H9 (cell line): ENCODE measurements around the gene FSIP2. TPM values are rescaled to one million over a fixed set of nuclear protein-coding genes. Genes with fewer than 3 reads are reported as not detected.
A peak's percentile ranks its signal among the peaks of the same experiment; 100 is the strongest.

Experiments used
- DNase-seq: peaks from one replicate; pipeline ENCODE4 v3.0.0-alpha.2; 2017
- H2AFZ ChIP-seq: one replicate; pipeline ENCODE4 v1.6.1; 2013; ENCODE audit warnings: mild to moderate bottlenecking, low read length, control low read depth, moderate library complexity
- H2AK5ac ChIP-seq: 2 replicates; pipeline ENCODE4 v1.6.1; 2013; ENCODE audit warnings: low read length, control low read depth, mixed read lengths; ENCODE audit not compliant: insufficient read length
- H2BK120ac ChIP-seq: one replicate; pipeline ENCODE4 v1.6.1; 2013; ENCODE audit warnings: low read depth, mild to moderate bottlenecking, low read length, control low read depth, inconsistent platforms; ENCODE audit not compliant: poor library complexity, severe bottlenecking
- H2BK12ac ChIP-seq: 2 replicates; pipeline ENCODE4 v1.6.1; 2013; ENCODE audit warnings: low read length, control low read depth, mixed read lengths, low read depth; ENCODE audit not compliant: insufficient read length
- H2BK15ac ChIP-seq: 2 replicates; pipeline ENCODE4 v1.6.1; 2013; ENCODE audit warnings: low read depth, low read length, control low read depth
- H2BK20ac ChIP-seq: one replicate; pipeline ENCODE4 v1.6.1; 2013; ENCODE audit warnings: low read depth, mild to moderate bottlenecking, low read length, control low read depth, inconsistent platforms; ENCODE audit not compliant: poor library complexity, severe bottlenecking
- H2BK5ac ChIP-seq: 2 replicates; pipeline ENCODE4 v1.6.1; 2013; ENCODE audit warnings: low read length, control low read depth, mixed read lengths; ENCODE audit not compliant: insufficient read length
- H3K14ac ChIP-seq: 2 replicates; pipeline ENCODE4 v1.6.1; 2013; ENCODE audit warnings: low read length, control low read depth; ENCODE audit not compliant: insufficient read depth
- H3K18ac ChIP-seq: 2 replicates; pipeline ENCODE4 v1.6.1; 2013; ENCODE audit warnings: low read depth, mild to moderate bottlenecking, mixed read lengths, low read length, control low read depth; ENCODE audit not compliant: insufficient read length
- H3K23ac ChIP-seq: 2 replicates; pipeline ENCODE4 v1.6.1; 2013; ENCODE audit warnings: low read length, control low read depth, mixed read lengths, low read depth; ENCODE audit not compliant: insufficient read length
- H3K23me2 ChIP-seq: 2 replicates; pipeline ENCODE4 v1.6.1; 2013; ENCODE audit warnings: low read depth, mild to moderate bottlenecking, mixed read lengths, low read length, control low read depth; ENCODE audit not compliant: insufficient read length, poor library complexity, severe bottlenecking
- H3K27ac ChIP-seq: 2 replicates; pipeline ENCODE4 v1.5.1; 2013; ENCODE audit warnings: low read length, control low read depth, mixed read lengths, low read depth; ENCODE audit not compliant: insufficient read length
- H3K27me3 ChIP-seq: 2 replicates; pipeline ENCODE4 v1.6.1; 2013; ENCODE audit warnings: low read length, control low read depth, inconsistent platforms; ENCODE audit not compliant: insufficient read depth
- H3K4ac ChIP-seq: 2 replicates; pipeline ENCODE4 v1.6.1; 2013; ENCODE audit warnings: low read depth, mild to moderate bottlenecking, control low read depth, inconsistent platforms, low read length, moderate library complexity
- H3K4me1 ChIP-seq: 2 replicates; pipeline ENCODE4 v1.6.1; 2013; ENCODE audit warnings: low read length, control low read depth, inconsistent platforms; ENCODE audit not compliant: insufficient read depth
- H3K4me2 ChIP-seq: 2 replicates; pipeline ENCODE4 v1.6.1; 2013; ENCODE audit warnings: low read length, control low read depth, mixed read lengths; ENCODE audit not compliant: insufficient read length, insufficient read depth
- H3K56ac ChIP-seq: 2 replicates; pipeline ENCODE4 v1.6.1; 2013; ENCODE audit warnings: low read depth, mild to moderate bottlenecking, mixed read lengths, low read length, control low read depth; ENCODE audit not compliant: insufficient read length
- H3K79me1 ChIP-seq: 2 replicates; pipeline ENCODE4 v1.6.1; 2013; ENCODE audit warnings: low read depth, mild to moderate bottlenecking, moderate library complexity, low read length, control low read depth, inconsistent platforms; ENCODE audit not compliant: insufficient read depth, poor library complexity, severe bottlenecking
- H3K79me2 ChIP-seq: 2 replicates; pipeline ENCODE4 v1.6.1; 2013; ENCODE audit warnings: low read length, control low read depth, inconsistent platforms; ENCODE audit not compliant: insufficient read depth
- H3K9ac ChIP-seq: 2 replicates; pipeline ENCODE4 v1.6.1; 2013; ENCODE audit warnings: low read length, control low read depth, mixed read lengths; ENCODE audit not compliant: insufficient read length; ENCODE audit errors: extremely low read depth
- H3K9me3 ChIP-seq: one replicate; pipeline ENCODE4 v1.6.1; 2013; ENCODE audit warnings: low read depth, low read length, inconsistent platforms; ENCODE audit not compliant: control insufficient read depth
- H3T11ph ChIP-seq: one replicate; pipeline ENCODE4 v1.6.1; 2013; ENCODE audit warnings: mild to moderate bottlenecking, low read length, control low read depth, inconsistent platforms
- H4K20me1 ChIP-seq: one replicate; pipeline ENCODE4 v1.6.1; 2013; ENCODE audit not compliant: control insufficient read depth, insufficient read length, insufficient read depth
- H4K5ac ChIP-seq: 2 replicates; pipeline ENCODE4 v1.6.1; 2013; ENCODE audit warnings: low read depth, mild to moderate bottlenecking, mixed read lengths, low read length, control low read depth; ENCODE audit not compliant: insufficient read length
- H4K8ac ChIP-seq: replicated peaks from 2 replicates; pipeline ENCODE4 v1.6.1; 2013; ENCODE audit warnings: low read length, control low read depth, mixed read lengths, low read depth; ENCODE audit not compliant: insufficient read length
- H4K91ac ChIP-seq: 2 replicates; pipeline ENCODE4 v1.6.1; 2013; ENCODE audit warnings: low read depth, mild to moderate bottlenecking, moderate library complexity, mixed read lengths, low read length, control low read depth; ENCODE audit not compliant: insufficient read length
- H3K27ac Mint-ChIP-seq, 3 experiments: 2 replicates in 2 of 3; 3 replicates in 1 of 3; pipeline ENCODE4 v1.8.0; 2020 to 2021; ENCODE audit warnings: mixed read lengths in 3 of 3, mild to moderate bottlenecking in 1 of 3, moderate library complexity in 1 of 3
- H3K27me3 Mint-ChIP-seq: 2 replicates; pipeline ENCODE4 v1.8.0; 2021; ENCODE audit warnings: low read depth, mild to moderate bottlenecking, moderate library complexity, mixed read lengths
- H3K36me3 Mint-ChIP-seq, 3 experiments: 2 replicates in 2 of 3; 3 replicates in 1 of 3; pipeline ENCODE4 v1.8.0; 2020 to 2021; ENCODE audit warnings: low read depth in 3 of 3, mixed read lengths in 3 of 3; ENCODE audit not compliant: insufficient read depth in 1 of 3
- H3K4me1 Mint-ChIP-seq, 2 experiments: 2 replicates each; pipeline ENCODE4 v1.8.0; 2020; ENCODE audit warnings: mixed read lengths in 2 of 2
- H3K4me3 Mint-ChIP-seq, 2 experiments: 2 replicates in 1 of 2; 3 replicates in 1 of 2; pipeline ENCODE4 v1.8.0; 2020 to 2021; ENCODE audit warnings: mild to moderate bottlenecking in 2 of 2, mixed read lengths in 2 of 2, moderate library complexity in 1 of 2
- H3K9me3 Mint-ChIP-seq, 2 experiments: 2 replicates in 1 of 2; 3 replicates in 1 of 2; pipeline ENCODE4 v1.8.0; 2020; ENCODE audit warnings: mild to moderate bottlenecking in 2 of 2, mixed read lengths in 2 of 2, moderate library complexity in 1 of 2
- CTCF ChIP-seq: fragments of 200-600 bp; sonication (generic); conservative IDR thresholded peaks from 3 replicates; pipeline ENCODE4 v1.8.0; 2021; ENCODE audit warnings: antibody characterized with exemption, mild to moderate bottlenecking
- WGBS: extraction: QIAGEN DNeasy Blood & Tissue Kit; methylation state at CpG from one replicate; pipeline ENCODE4 v1.1.7; 2013; ENCODE audit warnings: missing lambda C conversion rate, low lambda C conversion rate, mixed read lengths; ENCODE audit not compliant: insufficient read length; ENCODE audit errors: extremely low coverage; 5-methylcytosine and 5-hydroxymethylcytosine counted together
- long read RNA-seq: library from polyadenylated mRNA; unstranded; transcript quantifications from one replicate; pipeline ENCODE4 v2.0.0, GENCODE V29; 2020
- total RNA-seq: library from RNA; stranded (reverse); gene quantifications from 2 replicates; pipeline ENCODE4 v1.2.1, GENCODE V29; 2021

The FSIP2 gene
- total RNA-seq: 1.8 and 2.4 TPM in 2 replicates
- long read RNA-seq, partial matches to known transcripts: 0 of 2 reads
- long read RNA-seq, other reads (novel, unspliced or antisense): 2 of 2 reads

GRCh38 chr2:185738679-185739472 lies at the start of gene FSIP2:
TSS of gene FSIP2 (plus strand) at chr2:185738804. CDS start at chr2:185738895, 91 bp downstream.
- Histone ChIP-seq H3K18ac (no peak within 1 kb of the TSS), H3K9ac (peak within 1 kb of the TSS; percentile 25), H2AK5ac (no peak within 1 kb of the TSS), H4K8ac (no peak within 1 kb of the TSS), H2BK15ac (no peak within 1 kb of the TSS), H4K20me1 (no peaks in the 10 kb centered on the region), H2BK12ac (no peak within 1 kb of the TSS), H3K4me2 (peak within 1 kb of the TSS; percentile 62), H2BK120ac (no peak within 1 kb of the TSS), H2AFZ (peak within 1 kb of the TSS; percentile 56), H3K79me1 (no peaks in the 10 kb centered on the region), H3K23ac (no peak within 1 kb of the TSS), H2BK5ac (no peak within 1 kb of the TSS), H3K27me3 (no peaks in the 10 kb centered on the region), H3K14ac (peak within 1 kb of the TSS; percentile 59), H3K27ac (no peak within 1 kb of the TSS), H3T11ph (no peak within 1 kb of the TSS), H3K4me1 (0 out of 2 replicates have a peak, but pooled peaks cover 3% of the 10 kb centered on the region), H2BK20ac (no peak within 1 kb of the TSS), H3K56ac (no peak within 1 kb of the TSS), H3K9me3 (no peaks in the 10 kb centered on the region), H4K91ac (no peak within 1 kb of the TSS), H3K79me2 (no peaks in the 10 kb centered on the region), H4K5ac (no peak within 1 kb of the TSS), H3K4ac (no peak within 1 kb of the TSS), H3K23me2 (peaks cover 9% of the 10 kb centered on the region)
- H3K27me3 Mint-ChIP-seq: peaks cover 3% of the 10 kb centered on the region
- H3K27ac Mint-ChIP-seq: peak within 1 kb of the TSS in 1 of 3 experiments; percentile 89; a peak in 2 of 7 replicates
- H3K4me1 Mint-ChIP-seq: peaks cover 14 to 20% of the 10 kb centered on the region in 2 experiments
- H3K4me3 Mint-ChIP-seq: peak within 1 kb of the TSS; percentile 81 to 84
- H3K36me3 Mint-ChIP-seq: no peaks in the 10 kb centered on the region; a peak in 2 of 7 replicates
- TF ChIP-seq CTCF: peak; percentile 100
- peak; percentile 96 for DNase-seq
- no peaks in the 10 kb centered on the region; a peak in 1 of 5 replicates for H3K9me3 Mint-ChIP-seq
- WGBS: no CpG with 5 or more reads among the region's 59 CpGs
